ENCODE results near the gene RPS29.

RPS29 gene

GRCh38 chr14:49549881-49550280 lies 36.3 kb downstream of the RPS29 start:
- DNase-seq, result no peak

- no peak for DNase-seq
Observed at GRCh38 chr14:49549446-49549845, 36.7 kb downstream of the RPS29 start.

- DNase-seq, result no peak
Observed at GRCh38 chr14:49546766-49547165, 39.4 kb downstream of the RPS29 start.

GRCh38 chr14:49545716-49546115 lies 40.5 kb downstream of the RPS29 start:
- no peak for DNase-seq

GRCh38 chr14:49545071-49545470 lies 41.1 kb downstream of the RPS29 start:
- no peak for DNase-seq

GRCh38 chr14:49541049-49541448 lies 45.1 kb downstream of the RPS29 start:
- no peak for DNase-seq

- no peak for DNase-seq
Observed at GRCh38 chr14:49538852-49539251, 47.3 kb downstream of the RPS29 start.

Measured in inflammatory macrophage (primary cell).